Prostate gland (tissue), 2 donors: ENCODE results near the gene SPOP. TPM values are rescaled to one million over a fixed set of nuclear protein-coding genes. Genes with fewer than 3 reads are reported as not detected.

Experiments
- DNase-seq: peaks from one replicate; pipeline ENCODE4 v3.0.0-alpha.2; 2019; ENCODE audit warnings: low spot score
- H3K27ac ChIP-seq, 2 donors: fragments of 200-600 bp; sonication (generic); 2 replicates each; pipeline ENCODE4 v1.5.1; 2017 to 2019
- H3K27me3 ChIP-seq: fragments of 200-600 bp; sonication (generic); replicated peaks from 2 replicates; pipeline ENCODE4 v1.5.1; 2019; ENCODE audit not compliant: insufficient read depth
- H3K36me3 ChIP-seq, 2 donors: fragments of 200-600 bp; sonication (generic); 1 replicate in 1 of 2; 2 replicates in 1 of 2; pipeline versions ENCODE4 v1.5.1 to v1.8.1; 2017 to 2019
- H3K4me1 ChIP-seq: fragments of 200-600 bp; sonication (generic); replicated peaks from 2 replicates; pipeline ENCODE4 v1.5.1; 2019
- H3K4me3 ChIP-seq, 2 donors: fragments of 200-600 bp; sonication (generic); 2 replicates each; pipeline ENCODE4 v1.5.1; 2017 to 2019
- H3K9me3 ChIP-seq: fragments of 200-600 bp; sonication (generic); 2 replicates; pipeline ENCODE4 v1.5.1; 2017
- POLR2A ChIP-seq: fragments of 450-650 bp; IDR thresholded peaks from one replicate; pipeline ENCODE4 v1.6.1; 2016; ENCODE audit warnings: antibody characterized with exemption, mild to moderate bottlenecking
- POLR2AphosphoS5 ChIP-seq: sonication (generic); formaldehyde crosslinking; IDR thresholded peaks from one replicate; pipeline ENCODE4 v1.6.1; 2017; ENCODE audit warnings: antibody characterized with exemption
- WGBS: methylation state at CpG from one replicate; pipeline ENCODE4 v1.1.5; 2018; 5-methylcytosine and 5-hydroxymethylcytosine counted together
- intact Hi-C: fragments of 100-400 bp; cut with DNase I; formaldehyde crosslinking; loops from one replicate; pipeline ENCODE4 v1.14.2; 2022
- total RNA-seq, 2 donors: library from RNA; depleted of rRNA; stranded (reverse); fragments of >200 nt; gene quantifications; one replicate each; pipeline ENCODE4 v1.1.0, GENCODE V29; 2016
- TF ChIP-seq, protein P1 (sequence below), 4 experiments: fragments of 200-600 bp in 2 of 4; fragments of 450-650 bp in 2 of 4; sonication (generic) in 2 of 4; IDR thresholded peaks; 1 replicate in 3 of 4; 2 replicates in 1 of 4; pipeline ENCODE4 v1.5.1; 2016 to 2019; ENCODE audit warnings: antibody characterized with exemption in 4 of 4, mild to moderate bottlenecking in 2 of 4, moderate library complexity in 2 of 4

Gene SPOP
- total RNA-seq, 2 donors from 2014 or later = 80.8 to 93.0 TPM

DNA sequence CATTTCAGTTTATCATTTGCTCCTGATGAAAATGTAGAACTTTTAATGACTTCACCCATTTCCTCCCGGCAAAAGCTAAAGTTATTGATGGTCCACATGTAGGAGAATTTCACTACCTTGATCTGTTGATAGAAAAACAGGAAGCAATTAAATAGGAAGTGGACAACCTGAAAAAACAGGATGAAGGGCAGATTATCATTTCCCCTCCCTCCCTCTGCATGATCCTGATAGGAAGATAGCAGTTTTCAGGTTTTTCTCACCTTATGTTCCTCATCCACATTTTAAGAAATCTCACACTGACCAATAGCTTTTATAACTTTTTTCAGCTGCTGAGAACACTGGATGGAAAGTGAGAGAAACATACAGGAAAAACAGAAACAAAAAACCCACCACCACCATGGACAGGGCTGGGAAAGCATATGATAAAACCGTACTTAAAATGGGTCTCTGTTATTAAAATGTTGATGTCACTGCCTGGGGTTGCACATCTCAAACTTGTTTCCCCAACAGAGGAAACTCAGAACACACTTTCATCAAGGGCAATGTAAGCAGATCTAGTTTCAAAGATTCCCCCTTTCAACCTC lies 55.9 kb downstream of the SPOP start:
- Histone ChIP-seq H3K27ac (peak overlapping the region in 1 of 2 donors; percentile 42), H3K9me3 (no peaks in the 10 kb centered on the region), H3K4me3 (no peak overlapping the region), H3K36me3 (peaks cover 3 to 16% of the 10 kb centered on the region in 2 donors), H3K4me1 (peaks cover under 1% of the 10 kb centered on the region), H3K27me3 (no peaks in the 10 kb centered on the region)
- WGBS = 57% methylated on average over 2 of the region's 2 CpGs
- TF ChIP-seq, protein P1, sequence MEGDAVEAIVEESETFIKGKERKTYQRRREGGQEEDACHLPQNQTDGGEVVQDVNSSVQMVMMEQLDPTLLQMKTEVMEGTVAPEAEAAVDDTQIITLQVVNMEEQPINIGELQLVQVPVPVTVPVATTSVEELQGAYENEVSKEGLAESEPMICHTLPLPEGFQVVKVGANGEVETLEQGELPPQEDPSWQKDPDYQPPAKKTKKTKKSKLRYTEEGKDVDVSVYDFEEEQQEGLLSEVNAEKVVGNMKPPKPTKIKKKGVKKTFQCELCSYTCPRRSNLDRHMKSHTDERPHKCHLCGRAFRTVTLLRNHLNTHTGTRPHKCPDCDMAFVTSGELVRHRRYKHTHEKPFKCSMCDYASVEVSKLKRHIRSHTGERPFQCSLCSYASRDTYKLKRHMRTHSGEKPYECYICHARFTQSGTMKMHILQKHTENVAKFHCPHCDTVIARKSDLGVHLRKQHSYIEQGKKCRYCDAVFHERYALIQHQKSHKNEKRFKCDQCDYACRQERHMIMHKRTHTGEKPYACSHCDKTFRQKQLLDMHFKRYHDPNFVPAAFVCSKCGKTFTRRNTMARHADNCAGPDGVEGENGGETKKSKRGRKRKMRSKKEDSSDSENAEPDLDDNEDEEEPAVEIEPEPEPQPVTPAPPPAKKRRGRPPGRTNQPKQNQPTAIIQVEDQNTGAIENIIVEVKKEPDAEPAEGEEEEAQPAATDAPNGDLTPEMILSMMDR (IDR thresholded peaks at IDR 0.05) = no peak
- TF ChIP-seq POLR2AphosphoS5 (no peak), POLR2A (no peak)
- intact Hi-C loops = no loop called here
- no peak for DNase-seq

DNA sequence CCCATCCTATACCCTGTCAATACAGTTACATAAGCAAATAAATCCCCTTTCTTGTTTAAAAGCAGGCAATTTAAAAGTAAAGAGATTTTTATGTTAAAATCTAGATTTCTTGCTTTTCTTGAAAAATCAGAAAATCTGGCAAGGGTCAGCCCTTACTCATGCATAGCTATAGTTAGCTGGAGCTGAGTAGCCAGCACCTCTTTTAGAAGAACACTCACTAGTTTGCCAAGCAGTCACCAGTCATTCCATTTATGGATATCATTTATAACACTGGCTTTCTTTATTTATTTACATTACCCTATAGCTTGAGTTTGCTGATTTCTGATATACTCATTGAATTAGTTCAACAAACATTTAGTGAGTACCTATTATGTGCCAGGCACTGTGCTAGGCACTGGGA lies 56.5 kb downstream of the SPOP start:
- no peak for DNase-seq
- H3K27me3 ChIP-seq = no peaks in the 10 kb centered on the region
- TF ChIP-seq POLR2AphosphoS5 (no peak), POLR2A (no peak)
- TF ChIP-seq, protein P1 (IDR thresholded peaks at IDR 0.05) = no peak
- H3K27ac ChIP-seq = peak overlapping the region in 1 of 2 donors; percentile 42
- intact Hi-C loops = no loop called here
- no peak overlapping the region for H3K4me3 ChIP-seq
- peaks cover 3 to 16% of the 10 kb centered on the region in 2 donors for H3K36me3 ChIP-seq
- no peaks in the 10 kb centered on the region for H3K9me3 ChIP-seq
- H3K4me1 ChIP-seq = peaks cover 7% of the 10 kb centered on the region

DNA sequence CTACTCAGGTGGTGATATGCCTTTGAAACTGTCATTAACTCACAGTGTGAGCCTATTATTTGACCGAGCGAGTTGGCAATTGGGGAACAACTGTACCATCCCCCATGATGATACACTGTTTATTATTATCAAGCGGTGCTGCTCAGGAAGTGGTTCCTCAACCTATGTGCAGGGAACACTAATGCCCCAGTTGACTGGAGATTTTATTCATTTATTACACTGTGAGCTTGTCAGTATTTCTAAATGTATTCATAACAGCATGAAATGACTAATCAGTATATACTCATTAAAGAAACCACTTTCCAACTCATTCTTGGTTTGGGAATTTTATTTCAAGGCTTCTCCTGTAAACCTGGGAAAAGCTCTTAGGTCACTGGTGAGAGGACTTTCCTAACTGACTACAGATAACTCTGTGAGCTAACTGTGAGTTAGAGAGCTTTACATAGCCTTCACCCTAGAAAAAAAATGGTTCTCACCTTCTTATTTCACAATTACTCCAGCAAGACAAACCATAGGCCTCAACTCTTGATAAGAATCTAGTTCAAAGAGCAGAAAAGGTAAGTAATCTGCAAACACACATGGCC lies 59.8 kb downstream of the SPOP start:
- WGBS = 70% methylated on average over 3 of the region's 3 CpGs
- peaks cover 3 to 16% of the 10 kb centered on the region in 2 donors for H3K36me3 ChIP-seq
- intact Hi-C loops = loop anchor here (5.0 kb wide), 1 partner anchor 41 kb away; the partner anchor contains the start of gene NXPH3
- no peak overlapping the region for H3K27ac ChIP-seq
- TF ChIP-seq POLR2AphosphoS5 (no peak), POLR2A (no peak)
- TF ChIP-seq, protein P1 (IDR thresholded peaks at IDR 0.05) = no peak
- no peaks in the 10 kb centered on the region for H3K9me3 ChIP-seq
- peaks cover 7% of the 10 kb centered on the region for H3K4me1 ChIP-seq
- DNase-seq = no peak
- no peaks in the 10 kb centered on the region for H3K27me3 ChIP-seq
- H3K4me3 ChIP-seq = no peak overlapping the region

DNA sequence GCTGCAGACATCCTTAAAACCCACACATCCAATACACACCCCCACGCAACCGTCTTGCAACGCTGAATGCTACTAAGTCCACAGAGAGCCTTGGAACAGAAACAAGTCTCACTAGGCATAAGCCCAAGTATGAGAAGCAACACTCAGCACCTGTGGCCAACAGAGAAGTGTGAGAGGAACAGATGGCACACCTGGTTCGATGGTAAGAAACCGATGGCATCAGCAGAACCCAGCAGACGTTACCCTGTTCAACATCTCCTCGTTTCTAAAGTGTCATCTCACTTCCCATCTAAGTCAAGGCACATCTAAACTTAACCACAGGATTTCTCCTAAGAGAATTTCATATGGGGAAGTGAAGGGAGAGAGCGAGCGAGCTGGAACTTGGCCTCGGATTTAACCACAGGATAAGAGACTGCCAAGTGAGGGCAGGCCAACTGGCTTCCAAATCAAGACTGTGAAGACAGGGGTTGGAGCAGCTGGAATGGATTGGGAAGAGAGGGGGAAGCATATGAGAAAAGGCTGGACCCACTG lies 61.2 kb downstream of the SPOP start:
- 15% methylated on average over 10 of the region's 10 CpGs for WGBS
- Histone ChIP-seq H3K27ac (peak overlapping the region in 1 of 2 donors; percentile 56), H3K27me3 (no peaks in the 10 kb centered on the region), H3K9me3 (no peaks in the 10 kb centered on the region), H3K4me3 (no peak overlapping the region), H3K36me3 (peaks cover 3 to 15% of the 10 kb centered on the region in 2 donors), H3K4me1 (peaks cover 7% of the 10 kb centered on the region)
- intact Hi-C loops = loop anchor here (5.0 kb wide), 1 partner anchor 39 kb away; the partner anchor contains the start of gene NXPH3
- DNase-seq = no peak
- TF ChIP-seq POLR2AphosphoS5 = peak; percentile 13
- TF ChIP-seq, protein P1 (IDR thresholded peaks at IDR 0.05) = no peak
